HG02678 (cell line): ENCODE data around the gene UCKL1.
A peak's percentile ranks its signal among the peaks of the same experiment; 100 is the strongest.

Experiments
- ATAC-seq: cut with Tn5 transposase; IDR thresholded peaks from one replicate; pipeline ENCODE4 v1.9.1; 2021; ENCODE audit warnings: mild to moderate bottlenecking, moderate library complexity; ENCODE audit not compliant: unreplicated experiment

Gene UCKL1

GRCh38 chr20:63959699-63960075 lies 3.5 kb upstream of the UCKL1 start:
- ATAC-seq, result no peak

- ATAC-seq, result no peak
These were observed 2.9 kb upstream of the UCKL1 start for GRCh38 chr20:63958964-63959698.

DNA sequence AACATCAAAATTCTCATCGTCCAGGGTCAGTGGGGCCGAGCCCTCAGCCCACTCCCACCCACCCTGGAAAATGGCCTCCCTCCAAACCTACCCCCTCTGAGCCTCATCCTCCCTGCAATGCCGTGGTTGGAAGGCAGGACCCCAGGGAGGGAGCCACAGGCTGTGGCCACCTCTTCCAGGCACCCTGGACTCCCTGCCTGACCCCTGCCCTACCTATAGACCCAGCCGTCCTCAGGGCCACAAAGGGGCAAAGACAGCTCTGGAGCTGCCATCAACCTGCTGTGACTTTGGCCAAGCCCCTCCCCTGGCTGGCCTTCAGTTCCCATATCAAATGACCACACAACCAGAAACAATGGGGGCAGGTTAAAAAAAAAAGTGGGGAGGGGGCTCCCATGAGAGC lies 2.3 kb upstream of the UCKL1 start:
- ATAC-seq, result no peak

DNA sequence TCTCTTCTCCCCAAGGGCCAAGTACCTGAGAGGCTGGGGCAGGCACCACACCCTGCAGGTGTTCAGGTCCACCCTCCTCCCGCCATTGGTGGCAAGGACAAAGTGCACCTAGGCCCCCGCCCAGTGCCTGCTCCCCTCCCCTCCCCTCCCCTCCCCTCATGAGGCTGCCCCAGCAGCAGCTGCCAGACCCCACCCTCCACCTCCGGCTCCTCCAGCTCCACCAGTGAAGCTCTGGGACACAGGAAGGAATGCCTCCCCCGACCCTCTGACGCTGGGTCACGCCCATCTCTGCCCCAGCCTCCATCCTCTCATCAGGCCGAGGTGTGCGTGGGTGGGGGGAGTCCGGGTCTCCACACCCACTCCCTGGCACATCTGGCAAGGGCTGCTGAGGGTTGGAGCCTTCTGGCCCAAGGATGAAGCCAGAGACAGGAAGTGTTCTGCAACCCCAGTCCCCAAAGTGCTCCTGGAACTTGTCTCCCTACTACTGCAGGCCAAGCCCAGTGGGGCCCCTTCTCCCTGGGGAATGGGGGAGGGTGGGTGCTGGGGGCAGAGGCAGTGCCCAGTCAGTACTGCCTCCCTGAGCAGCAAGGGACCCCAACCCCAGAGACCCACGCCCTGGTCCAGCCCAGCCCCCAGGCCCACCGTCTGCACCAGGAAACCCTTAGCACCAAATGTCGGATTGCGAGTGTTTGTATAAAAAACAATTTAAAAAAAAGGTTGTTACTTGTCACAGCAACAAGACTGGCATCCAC lies 1.6 kb upstream of the UCKL1 start:
- no peak for ATAC-seq

GRCh38 chr20:63957004-63957689 lies 931 bp upstream of the UCKL1 start:
- no peak for ATAC-seq

DNA sequence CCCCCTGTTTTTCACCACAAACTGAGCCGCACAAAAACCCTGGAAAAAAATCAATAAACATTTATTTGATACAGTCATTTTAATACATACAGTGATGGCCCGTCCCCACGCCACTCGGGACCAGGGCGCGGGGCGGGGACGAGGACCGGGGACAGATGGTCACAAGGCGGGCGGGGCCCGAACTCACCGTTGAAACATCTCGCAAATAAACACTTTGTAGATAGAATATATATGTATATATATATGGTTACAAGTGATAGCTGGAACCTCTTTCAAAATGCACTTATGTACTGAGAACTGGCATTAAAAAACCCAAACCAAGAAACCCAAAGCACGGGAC lies 418 bp upstream of the UCKL1 start:
- peak; percentile 10 for ATAC-seq

- peak; percentile 12 for ATAC-seq
These were observed 862 bp downstream of the UCKL1 start for GRCh38 chr20:63955281-63955826.

DNA sequence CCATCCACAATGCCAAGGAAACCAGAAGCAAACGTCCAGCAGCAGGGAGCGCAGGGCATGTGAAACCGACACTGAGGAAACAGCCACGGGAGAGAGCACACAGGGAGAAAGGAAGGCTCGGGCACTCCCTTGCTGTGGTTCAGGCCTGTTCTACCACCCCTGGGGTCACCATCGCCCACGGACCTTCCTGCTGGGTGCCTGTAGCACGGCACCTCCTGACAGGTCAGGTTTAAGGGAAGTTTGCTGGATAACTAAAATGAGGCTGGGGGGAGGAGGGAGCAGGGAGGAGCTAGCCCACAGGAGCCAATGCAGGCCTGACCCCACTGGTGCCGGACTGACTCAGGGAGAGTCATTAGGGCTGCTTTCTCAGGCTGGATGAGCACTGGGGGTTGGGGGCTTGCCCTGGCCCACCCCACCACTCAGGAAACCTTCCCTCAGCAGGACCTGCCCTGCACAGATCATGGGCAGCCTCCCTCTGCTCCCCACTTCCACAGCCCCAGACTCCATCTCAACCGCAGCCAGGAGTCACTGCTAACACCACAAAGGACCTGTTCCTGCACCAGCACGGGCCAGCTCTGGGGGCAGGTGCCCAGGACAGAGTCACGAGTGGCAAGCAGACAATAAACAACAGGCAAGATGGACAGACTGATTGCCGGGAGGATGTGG lies 2.3 kb downstream of the UCKL1 start:
- no peak for ATAC-seq

DNA sequence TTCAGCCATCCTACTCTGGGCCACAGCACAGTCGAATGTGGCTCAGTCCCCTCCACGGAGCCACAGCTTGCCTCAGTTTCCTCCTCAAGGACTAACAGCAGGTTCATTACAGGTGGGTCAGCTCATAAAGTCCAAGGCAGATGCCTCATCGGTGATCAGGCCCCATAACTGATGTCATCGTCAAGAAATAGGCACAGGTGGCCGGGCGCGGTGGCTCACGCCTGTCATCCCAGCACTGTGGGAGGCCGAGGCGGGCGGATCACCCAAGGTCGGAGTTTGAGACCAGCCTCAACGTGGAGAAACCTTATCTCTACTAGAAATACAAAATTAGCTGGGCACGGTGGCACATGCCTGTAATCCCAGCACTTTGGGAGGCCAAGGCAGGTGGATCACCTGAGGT lies 3.4 kb downstream of the UCKL1 start:
- no peak for ATAC-seq

DNA sequence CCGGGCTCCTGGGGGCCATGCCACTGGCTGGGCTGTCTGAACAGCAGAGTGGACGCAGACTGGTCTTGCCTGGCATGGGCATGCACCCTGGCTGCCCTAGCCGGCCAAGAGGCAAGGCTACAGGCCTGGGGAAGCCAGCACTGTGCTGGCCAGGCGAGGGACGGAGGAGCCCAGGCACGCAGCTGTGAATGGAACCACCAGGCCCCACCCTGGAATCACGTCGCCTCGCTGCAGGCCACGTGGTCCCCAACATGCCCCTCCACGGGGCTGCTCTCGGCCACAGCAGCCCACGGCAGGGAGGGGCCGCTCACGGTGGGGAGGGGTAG lies 4.0 kb downstream of the UCKL1 start:
- no peak for ATAC-seq

GRCh38 chr20:63951398-63952209 lies 4.6 kb downstream of the UCKL1 start:
- no peak for ATAC-seq

DNA sequence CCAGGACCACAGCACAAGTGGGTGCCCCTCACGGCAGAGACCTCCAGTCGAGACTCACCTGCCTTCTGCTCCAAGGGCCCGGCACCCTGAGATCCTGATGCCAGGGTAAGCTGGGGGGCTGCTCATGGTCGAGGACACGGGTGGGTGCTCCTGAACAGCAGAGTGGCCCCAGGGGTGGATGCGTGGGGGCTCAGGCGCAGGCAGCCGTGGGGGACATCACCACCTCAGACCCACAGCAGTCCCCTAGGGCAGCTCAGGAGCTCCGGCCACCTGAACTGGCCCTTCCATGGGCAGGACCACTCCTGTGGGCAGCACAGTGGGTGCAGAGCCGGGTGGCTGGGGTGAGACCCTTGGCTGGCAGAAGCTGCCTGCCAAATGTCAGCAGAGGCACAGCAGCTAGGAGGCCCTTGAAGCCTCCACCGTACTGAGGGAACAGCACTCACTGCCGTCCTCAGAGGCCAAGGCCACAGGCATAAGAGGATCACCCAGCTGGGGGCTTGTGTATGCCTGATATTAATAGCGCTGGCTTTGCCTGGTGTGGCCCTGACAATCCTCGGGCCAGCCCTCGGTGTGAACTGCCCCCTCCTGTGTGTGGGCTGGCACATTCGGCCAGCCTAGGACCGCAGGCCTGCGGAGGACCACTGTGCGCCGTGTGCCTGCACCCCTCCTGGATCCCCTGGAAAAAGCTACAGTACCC lies 5.4 kb downstream of the UCKL1 start:
- no peak for ATAC-seq

GRCh38 chr20:63947638-63948456 lies 8.4 kb downstream of the UCKL1 start:
- ATAC-seq, result no peak

DNA sequence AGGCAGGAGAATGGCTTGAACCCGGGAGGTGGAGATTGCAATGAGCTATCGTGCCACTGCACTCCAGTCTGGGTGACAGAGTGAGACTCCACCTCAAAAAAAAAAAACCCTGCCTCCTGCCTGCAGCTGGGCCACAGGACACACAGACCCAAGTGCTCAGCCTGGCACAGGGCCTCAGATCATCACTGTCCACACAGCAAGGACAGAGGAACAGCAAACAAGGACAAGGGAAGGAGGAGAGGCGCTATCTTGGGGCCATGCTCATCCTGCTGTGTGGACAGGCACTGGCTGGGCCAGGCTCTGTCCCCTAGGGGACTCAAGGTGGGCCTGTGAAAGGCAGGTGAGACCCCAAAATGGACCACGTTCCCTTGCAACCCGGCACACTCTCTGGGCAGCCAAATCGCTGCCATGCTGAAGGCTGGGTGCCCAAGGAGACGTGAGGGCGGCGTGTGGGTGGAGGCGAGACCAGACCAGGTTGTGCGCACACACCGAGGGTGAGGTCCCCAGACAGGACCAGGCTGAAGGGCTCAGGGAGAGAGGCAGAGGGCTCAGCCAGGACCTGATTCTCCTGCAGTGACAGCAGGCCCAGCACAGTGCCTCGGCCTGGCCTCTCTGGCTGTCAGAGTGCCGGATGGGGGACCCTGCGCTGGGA lies 9.1 kb downstream of the UCKL1 start:
- ATAC-seq, result no peak

DNA sequence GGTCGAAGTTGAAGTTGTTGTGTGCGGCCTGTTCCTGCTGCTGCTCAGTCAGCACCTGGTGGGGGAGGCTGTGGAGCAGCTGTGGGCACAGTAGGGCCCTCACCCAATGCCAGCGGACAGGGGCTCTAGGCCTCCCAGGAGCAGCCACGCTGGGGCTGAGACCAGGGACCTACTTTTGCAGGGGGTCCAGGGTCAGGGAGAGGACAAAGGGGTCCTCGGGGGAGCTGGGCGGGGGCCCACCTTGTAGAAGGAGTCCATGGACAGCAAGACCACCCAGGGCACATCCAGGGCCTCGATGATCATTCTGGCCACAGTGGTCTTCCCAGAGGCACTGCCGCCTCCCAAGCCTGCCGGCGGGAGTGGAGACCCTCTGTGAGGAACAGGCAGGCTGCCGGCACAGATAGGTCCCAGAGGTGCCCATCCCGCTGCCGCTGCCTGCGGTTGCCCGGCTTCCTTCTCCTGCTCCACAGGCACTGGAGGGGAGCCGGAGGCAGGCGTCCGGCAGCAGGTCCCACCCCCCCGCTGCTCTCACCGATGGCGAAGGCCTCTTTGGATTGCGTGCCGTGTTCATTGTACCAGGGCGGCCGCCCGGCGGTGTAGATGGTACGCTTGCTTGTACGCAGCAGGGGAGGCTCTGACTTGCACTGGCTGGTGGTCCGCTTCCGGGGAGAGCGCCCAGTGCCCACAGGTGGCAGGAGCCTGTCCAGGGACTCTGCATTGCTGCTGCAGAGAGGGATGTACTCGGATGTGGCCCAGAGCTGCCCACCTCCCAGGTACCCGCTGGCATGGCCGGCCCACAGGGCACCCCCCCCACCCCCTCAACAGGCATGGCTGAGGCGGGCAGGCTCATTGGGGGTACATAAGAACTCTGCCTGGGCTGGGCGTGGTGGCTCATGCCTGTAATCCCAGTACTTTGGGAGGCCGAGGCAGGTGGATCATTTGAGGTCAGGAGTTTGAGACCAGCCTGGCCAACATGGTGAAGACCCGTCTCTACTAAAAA lies 10.0 kb downstream of the UCKL1 start:
- ATAC-seq, result no peak

- ATAC-seq, result no peak
These were observed 11.1 kb downstream of the UCKL1 start for GRCh38 chr20:63945031-63945658.
